Fibroblast of mammary gland (primary cell): Measurements from ENCODE around the gene CLEC4E.

ENCODE experiments used
- DNase-seq: peaks from one replicate; pipeline ENCODE4 v3.0.0-alpha.2; 2010; ENCODE audit warnings: low read depth
- H3K4me3 ChIP-seq: 2 replicates; pipeline ENCODE4 v1.5.1; 2011; ENCODE audit warnings: low read depth, mild to moderate bottlenecking, low read length, moderate library complexity; ENCODE audit not compliant: control insufficient read depth
- TF ChIP-seq, protein P1 (sequence below): conservative IDR thresholded peaks from 2 replicates; pipeline ENCODE4 v1.5.1; 2011; ENCODE audit warnings: low read depth, low read length, inconsistent platforms; ENCODE audit not compliant: control insufficient read depth, insufficient read depth

CLEC4E gene

DNA sequence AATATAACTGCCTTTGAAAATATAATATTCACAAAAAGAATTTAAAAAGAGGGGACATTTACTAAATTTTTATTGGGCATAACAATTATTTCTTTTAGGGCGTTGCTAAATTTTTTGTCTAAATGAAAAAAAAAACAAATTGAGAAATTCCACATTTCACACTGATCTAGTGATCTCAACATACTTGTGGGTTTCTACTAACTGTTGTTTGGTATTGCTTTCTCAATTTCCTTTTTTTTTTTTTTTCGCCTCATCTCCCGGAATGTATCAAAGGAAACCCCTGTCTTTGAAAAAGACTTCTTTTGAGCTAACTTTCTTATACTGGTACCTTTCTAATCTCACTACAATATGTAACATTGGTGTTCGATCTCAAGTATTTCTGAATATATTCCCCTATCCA, 27.4 kb downstream of the CLEC4E start, which contains the start of gene CLEC4D:
Gene CLEC4D (plus strand): TSS at position 248 of the 400 bp plus-strand sequence. CDS start 230 bp downstream, outside the sequence.
- TF ChIP-seq, protein P1, sequence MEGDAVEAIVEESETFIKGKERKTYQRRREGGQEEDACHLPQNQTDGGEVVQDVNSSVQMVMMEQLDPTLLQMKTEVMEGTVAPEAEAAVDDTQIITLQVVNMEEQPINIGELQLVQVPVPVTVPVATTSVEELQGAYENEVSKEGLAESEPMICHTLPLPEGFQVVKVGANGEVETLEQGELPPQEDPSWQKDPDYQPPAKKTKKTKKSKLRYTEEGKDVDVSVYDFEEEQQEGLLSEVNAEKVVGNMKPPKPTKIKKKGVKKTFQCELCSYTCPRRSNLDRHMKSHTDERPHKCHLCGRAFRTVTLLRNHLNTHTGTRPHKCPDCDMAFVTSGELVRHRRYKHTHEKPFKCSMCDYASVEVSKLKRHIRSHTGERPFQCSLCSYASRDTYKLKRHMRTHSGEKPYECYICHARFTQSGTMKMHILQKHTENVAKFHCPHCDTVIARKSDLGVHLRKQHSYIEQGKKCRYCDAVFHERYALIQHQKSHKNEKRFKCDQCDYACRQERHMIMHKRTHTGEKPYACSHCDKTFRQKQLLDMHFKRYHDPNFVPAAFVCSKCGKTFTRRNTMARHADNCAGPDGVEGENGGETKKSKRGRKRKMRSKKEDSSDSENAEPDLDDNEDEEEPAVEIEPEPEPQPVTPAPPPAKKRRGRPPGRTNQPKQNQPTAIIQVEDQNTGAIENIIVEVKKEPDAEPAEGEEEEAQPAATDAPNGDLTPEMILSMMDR, result no peak
- no peak for DNase-seq

DNA sequence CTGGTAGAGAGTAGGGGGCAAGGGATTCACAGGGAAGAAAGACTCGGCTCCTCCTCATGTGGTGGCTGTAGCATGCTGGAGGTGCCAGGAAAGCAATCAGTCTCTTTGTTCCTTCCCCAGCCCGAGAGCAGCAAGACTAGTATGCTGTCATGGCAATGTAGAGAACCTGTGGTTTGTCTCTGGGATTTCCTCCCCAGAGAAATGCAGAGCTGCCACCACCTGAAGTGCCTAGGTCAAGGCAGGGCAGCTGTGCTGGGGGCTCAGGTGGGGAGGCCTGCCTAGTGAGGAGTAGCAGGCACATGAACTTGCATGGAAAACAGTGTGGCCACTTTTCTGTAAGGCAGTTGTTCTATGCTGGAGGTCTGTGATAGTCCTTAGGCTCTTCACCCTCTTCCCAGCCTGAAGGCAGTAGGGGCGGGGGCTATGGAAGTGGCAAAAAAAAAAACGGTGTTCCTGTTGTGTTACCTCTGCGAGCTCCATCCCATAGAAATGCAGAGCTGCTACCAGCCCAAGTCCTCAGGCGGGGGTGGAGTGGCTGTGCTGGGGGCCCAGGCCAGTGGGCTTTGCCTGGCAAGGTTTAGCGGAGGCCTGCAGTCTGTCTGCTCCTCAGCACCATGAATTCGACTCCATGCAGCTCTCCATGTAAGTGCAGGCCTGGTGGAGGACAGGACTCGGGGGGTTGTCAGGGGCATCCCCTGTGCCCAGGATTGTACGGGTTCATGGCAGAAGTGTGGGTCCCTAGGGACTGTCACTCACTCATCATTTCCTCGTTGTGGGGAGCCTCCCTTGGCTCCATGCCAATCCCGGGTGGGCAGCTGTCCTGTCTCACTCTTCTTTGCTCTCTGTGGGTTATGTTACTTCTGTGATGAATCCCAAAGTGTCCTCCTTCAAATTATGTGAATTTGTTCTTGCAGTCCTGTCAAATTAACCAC, 31.5 kb downstream of the CLEC4E start:
- no peak for DNase-seq
- H3K4me3 ChIP-seq, result no peak overlapping the region
- TF ChIP-seq, protein P1, result no peak

More for the DNA sequence above, 27.4 kb downstream of the CLEC4E start, which contains the start of gene CLEC4D:
- no peak within 1 kb of the TSS for H3K4me3 ChIP-seq

DNA sequence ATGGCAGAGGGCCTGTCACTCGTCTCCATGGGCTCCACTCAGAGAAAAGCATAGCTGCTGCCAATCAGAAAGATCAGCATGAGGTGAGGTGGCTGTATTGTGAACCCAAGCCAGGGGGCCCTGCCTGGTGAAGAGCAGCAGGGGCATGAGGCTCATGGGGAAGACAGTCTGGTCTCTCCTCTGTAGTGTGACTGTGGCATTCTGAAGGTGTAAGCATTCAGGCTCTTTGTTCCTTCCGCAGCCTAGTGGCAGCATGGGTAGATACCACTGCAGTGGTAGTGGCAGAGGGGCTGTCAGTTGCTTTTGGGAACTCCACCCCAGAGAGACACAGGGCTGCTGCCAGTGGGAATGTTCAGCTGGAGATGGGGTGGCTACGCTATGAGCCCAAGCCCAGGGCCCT, 32.5 kb downstream of the CLEC4E start:
- TF ChIP-seq, protein P1, result no peak
- H3K4me3 ChIP-seq, result no peak overlapping the region
- no peak for DNase-seq

DNA sequence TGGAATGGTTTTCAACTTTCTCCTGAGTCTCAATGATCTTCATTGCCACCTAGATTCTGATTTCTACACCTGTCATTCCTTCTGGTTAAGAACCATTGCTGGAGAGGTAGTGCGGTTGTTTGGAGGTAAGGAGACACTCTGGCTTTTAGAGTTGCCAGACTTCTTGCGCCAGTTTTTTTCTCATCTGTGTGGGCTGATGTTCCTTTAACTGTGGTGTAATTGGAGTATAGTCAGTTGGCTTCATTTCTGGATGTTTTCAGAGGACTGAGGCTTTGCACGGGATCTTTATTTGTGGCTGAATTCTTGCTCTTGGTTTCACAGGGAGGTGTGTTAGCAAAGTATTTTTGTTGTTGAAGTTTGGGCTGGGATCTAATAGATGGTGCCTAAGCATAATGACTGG, 33.1 kb downstream of the CLEC4E start:
- no peak overlapping the region for H3K4me3 ChIP-seq
- DNase-seq, result no peak
- TF ChIP-seq, protein P1, result no peak

DNA sequence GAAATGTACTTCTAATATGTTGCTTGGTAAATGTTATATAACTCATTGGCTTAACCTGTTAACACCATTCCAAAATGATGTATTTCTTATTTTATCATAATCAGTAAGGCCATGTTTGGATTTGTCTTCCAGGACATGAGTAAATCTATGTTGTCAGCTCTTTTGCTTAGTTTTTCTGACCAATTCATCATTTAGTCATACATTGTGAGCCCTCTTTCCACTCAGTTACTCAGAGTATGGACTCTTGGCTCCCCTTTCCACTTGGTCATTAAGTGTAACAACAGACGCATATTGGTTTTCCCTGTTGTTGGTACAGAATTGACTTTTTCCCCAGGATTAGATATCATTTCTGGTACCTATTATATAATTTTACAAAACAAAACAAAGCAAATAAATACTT, 36.4 kb downstream of the CLEC4E start:
- no peak for DNase-seq
- no peak overlapping the region for H3K4me3 ChIP-seq
- TF ChIP-seq, protein P1, result no peak

DNA sequence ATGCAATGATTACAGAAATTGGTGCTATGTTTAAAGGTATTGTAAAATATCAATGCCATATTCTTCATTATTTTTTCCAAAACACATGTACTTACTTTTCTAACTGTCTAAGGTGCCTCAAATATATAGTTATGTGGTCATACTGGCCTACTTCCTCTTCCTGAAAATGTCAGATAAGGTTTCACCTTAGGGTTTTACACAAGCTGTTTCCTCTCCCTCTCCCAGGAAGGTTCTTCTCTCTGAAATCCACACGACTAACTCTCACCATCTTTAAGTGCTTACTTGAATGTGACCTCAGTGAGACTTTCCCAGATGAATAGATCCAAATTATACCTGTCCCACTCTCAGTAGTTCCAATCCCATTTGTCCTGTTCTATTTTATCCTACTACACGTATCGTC, 39.0 kb downstream of the CLEC4E start:
- TF ChIP-seq, protein P1, result no peak
- DNase-seq, result no peak
- no peak overlapping the region for H3K4me3 ChIP-seq
